GM10266 (cell line): ENCODE measurements around the gene ASB10.

Experiments
- DNase-seq: peaks from one replicate; pipeline ENCODE4 v3.0.0; 2012; ENCODE audit errors: extremely low spot score
- CTCF ChIP-seq: IDR thresholded peaks from 2 replicates; pipeline ENCODE4 v1.5.1; 2012; ENCODE audit warnings: mild to moderate bottlenecking, low read depth; ENCODE audit not compliant: control insufficient read depth, insufficient read depth; ENCODE audit errors: missing control alignments

The ASB10 gene

GRCh38 chr7:151133266-151133985 is 53.6 kb downstream of the ASB10 start:
- DNase-seq, result no peak
- no peak for TF ChIP-seq CTCF

GRCh38 chr7:151132461-151133205 is 54.4 kb downstream of the ASB10 start:
- no peak for DNase-seq
- TF ChIP-seq CTCF, result no peak

GRCh38 chr7:151131592-151132293 is 55.3 kb downstream of the ASB10 start:
- no peak for DNase-seq

GRCh38 chr7:151131224-151131591 is 55.8 kb downstream of the ASB10 start:
- DNase-seq, result no peak
- TF ChIP-seq CTCF, result no peak

More at GRCh38 chr7:151131592-151132293, 55.3 kb downstream of the ASB10 start:
- TF ChIP-seq CTCF, result no peak

- no peak for TF ChIP-seq CTCF
- DNase-seq, result no peak
Observed at GRCh38 chr7:151130741-151131157, 56.3 kb downstream of the ASB10 start.

- DNase-seq, result no peak
- no peak for TF ChIP-seq CTCF
Observed at GRCh38 chr7:151129960-151130591, 57.0 kb downstream of the ASB10 start.
